SU-DHL-6 (cell line): ENCODE measurements around the gene MAP2K1.

Experiments
- H2AFZ ChIP-seq: fragments of 200-600 bp; sonication (generic); 2 replicates; pipeline ENCODE4 v1.6.1; 2014; ENCODE audit warnings: low read depth, mild to moderate bottlenecking, moderate library complexity, mixed read lengths, antibody characterized with exemption, low read length; ENCODE audit not compliant: severe bottlenecking
- H3F3A ChIP-seq: fragments of 200-600 bp; shearing (Covaris generic); 2 replicates; pipeline ENCODE4 v1.6.0; 2016; ENCODE audit warnings: antibody characterized with exemption, mild to moderate bottlenecking; ENCODE audit not compliant: insufficient read depth
- H3K27ac ChIP-seq: fragments of 200-600 bp; sonication (generic); 2 replicates; pipeline ENCODE4 v1.5.1; 2016; ENCODE audit warnings: low read depth, mild to moderate bottlenecking, low read length, moderate library complexity, mixed read lengths
- H3K27me3 ChIP-seq: fragments of 200-600 bp; sonication (generic), shearing (Covaris generic); 2 replicates; pipeline ENCODE4 v1.6.0; 2014; ENCODE audit warnings: mild to moderate bottlenecking, low read length
- H3K36me3 ChIP-seq: fragments of 200-600 bp; sonication (generic); 2 replicates; pipeline ENCODE4 v1.6.1; 2014; ENCODE audit warnings: mild to moderate bottlenecking, low read length, mixed read lengths
- H3K4me2 ChIP-seq: fragments of 300-600, 200-600 bp; shearing (Covaris generic), sonication (generic); 2 replicates; pipeline ENCODE4 v1.6.0; 2014; ENCODE audit warnings: low read length, low read depth, mild to moderate bottlenecking; ENCODE audit not compliant: poor library complexity, severe bottlenecking
- H3K4me3 ChIP-seq: fragments of 200-600 bp; sonication (generic); 2 replicates; pipeline ENCODE4 v1.5.1; 2014; ENCODE audit warnings: antibody characterized with exemption, low read length, mild to moderate bottlenecking, mixed read lengths; ENCODE audit not compliant: insufficient read depth, poor library complexity, severe bottlenecking
- H3K79me2 ChIP-seq: fragments of 200-600 bp; sonication (generic); 2 replicates; pipeline ENCODE4 v1.6.1; 2014; ENCODE audit warnings: mild to moderate bottlenecking, low read length, moderate library complexity; ENCODE audit not compliant: insufficient read depth
- H3K9ac ChIP-seq: fragments of 200-600 bp; sonication (generic); 2 replicates; pipeline ENCODE4 v1.7.0; 2014; ENCODE audit warnings: mild to moderate bottlenecking, low read length
- H3K9me2 ChIP-seq: fragments of 200-600 bp; sonication (generic); replicated peaks from 2 replicates; pipeline ENCODE4 v1.6.1; 2014; ENCODE audit warnings: low read length; ENCODE audit not compliant: insufficient read depth
- H3K9me3 ChIP-seq: fragments of 200-600 bp; sonication (generic); 2 replicates; pipeline ENCODE4 v1.6.1; 2014; ENCODE audit warnings: low read length, mixed read lengths; ENCODE audit not compliant: insufficient read depth
- H4K20me1 ChIP-seq: fragments of 200-600 bp; sonication (generic); 2 replicates; pipeline ENCODE4 v1.6.1; 2014; ENCODE audit warnings: low read depth, mild to moderate bottlenecking, antibody characterized with exemption, low read length, moderate library complexity, mixed read lengths
- EZH2phosphoT487 ChIP-seq: fragments of 200-600 bp; sonication (generic), shearing (Covaris generic); conservative IDR thresholded peaks from 2 replicates; pipeline ENCODE4 v1.6.1; 2018; ENCODE audit warnings: mild to moderate bottlenecking, antibody characterized with exemption, low read length, moderate library complexity, mixed read lengths
- TF ChIP-seq, protein P1 (sequence below): fragments of 200-600 bp; sonication (generic); IDR thresholded peaks from one replicate; pipeline ENCODE4 v1.5.1; 2017; ENCODE audit warnings: antibody characterized with exemption, mild to moderate bottlenecking, low read length, moderate library complexity; ENCODE audit not compliant: insufficient read depth, poor library complexity, severe bottlenecking

Gene MAP2K1

DNA sequence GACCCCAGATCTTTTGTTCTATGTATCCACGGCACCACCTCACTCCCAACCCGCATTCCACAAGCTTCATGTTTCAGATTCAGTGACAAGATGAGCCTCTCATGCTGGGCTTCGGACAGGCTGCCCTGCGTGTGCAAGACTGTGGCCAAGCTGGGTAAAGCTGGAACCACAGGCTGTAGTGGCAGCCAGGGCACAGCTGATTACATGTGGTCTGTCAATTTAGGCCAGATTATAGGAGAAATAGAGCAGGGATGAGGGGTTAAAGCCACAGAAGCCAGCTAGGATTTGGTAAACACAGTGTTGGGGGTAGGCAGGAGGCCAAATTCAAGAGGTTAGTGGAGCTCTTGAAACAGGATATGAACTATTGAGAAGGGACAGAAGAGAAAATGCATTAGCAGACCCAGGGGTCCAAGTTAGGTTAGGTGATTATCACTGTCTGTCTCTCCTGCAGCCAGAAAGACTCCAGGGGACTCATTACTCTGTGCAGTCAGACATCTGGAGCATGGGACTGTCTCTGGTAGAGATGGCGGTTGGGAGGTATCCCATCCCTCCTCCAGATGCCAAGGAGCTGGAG is 97.9 kb downstream of the MAP2K1 start:
- no peaks in the 10 kb centered on the region for H3F3A ChIP-seq
- no peaks in the 10 kb centered on the region for H3K9me2 ChIP-seq
- no peaks in the 10 kb centered on the region for H3K79me2 ChIP-seq
- H3K9me3 ChIP-seq: no peaks in the 10 kb centered on the region
- H3K27me3 ChIP-seq: no peaks in the 10 kb centered on the region
- H3K4me2 ChIP-seq: no peak overlapping the region
- H4K20me1 ChIP-seq: no peaks in the 10 kb centered on the region
- no peak overlapping the region for H3K9ac ChIP-seq
- 0 out of 2 replicates have a peak, but pooled peaks cover 2% of the 10 kb centered on the region for H3K36me3 ChIP-seq
- no peak overlapping the region for H2AFZ ChIP-seq
- TF ChIP-seq EZH2phosphoT487: no peak
- TF ChIP-seq, protein P1, sequence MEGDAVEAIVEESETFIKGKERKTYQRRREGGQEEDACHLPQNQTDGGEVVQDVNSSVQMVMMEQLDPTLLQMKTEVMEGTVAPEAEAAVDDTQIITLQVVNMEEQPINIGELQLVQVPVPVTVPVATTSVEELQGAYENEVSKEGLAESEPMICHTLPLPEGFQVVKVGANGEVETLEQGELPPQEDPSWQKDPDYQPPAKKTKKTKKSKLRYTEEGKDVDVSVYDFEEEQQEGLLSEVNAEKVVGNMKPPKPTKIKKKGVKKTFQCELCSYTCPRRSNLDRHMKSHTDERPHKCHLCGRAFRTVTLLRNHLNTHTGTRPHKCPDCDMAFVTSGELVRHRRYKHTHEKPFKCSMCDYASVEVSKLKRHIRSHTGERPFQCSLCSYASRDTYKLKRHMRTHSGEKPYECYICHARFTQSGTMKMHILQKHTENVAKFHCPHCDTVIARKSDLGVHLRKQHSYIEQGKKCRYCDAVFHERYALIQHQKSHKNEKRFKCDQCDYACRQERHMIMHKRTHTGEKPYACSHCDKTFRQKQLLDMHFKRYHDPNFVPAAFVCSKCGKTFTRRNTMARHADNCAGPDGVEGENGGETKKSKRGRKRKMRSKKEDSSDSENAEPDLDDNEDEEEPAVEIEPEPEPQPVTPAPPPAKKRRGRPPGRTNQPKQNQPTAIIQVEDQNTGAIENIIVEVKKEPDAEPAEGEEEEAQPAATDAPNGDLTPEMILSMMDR: no peak
- H3K4me3 ChIP-seq: no peak overlapping the region
- H3K27ac ChIP-seq: no peak overlapping the region

DNA sequence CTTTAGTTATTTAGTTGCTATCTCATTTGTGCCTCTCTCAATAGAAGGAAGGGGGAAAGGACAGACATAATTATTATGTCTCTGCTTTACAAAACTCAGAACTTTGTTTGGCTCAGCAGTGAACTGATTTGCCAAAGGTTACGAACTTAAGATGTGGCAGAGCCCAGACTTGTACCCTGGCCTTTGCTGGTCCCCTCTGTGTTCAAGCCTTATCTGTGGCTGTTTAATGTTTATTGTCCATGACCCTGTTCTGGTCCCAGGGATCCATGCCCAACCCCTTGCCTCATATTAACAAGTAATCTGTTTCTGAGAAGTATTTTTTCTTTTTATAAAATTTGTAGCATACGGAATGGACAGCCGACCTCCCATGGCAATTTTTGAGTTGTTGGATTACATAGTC is 100.2 kb downstream of the MAP2K1 start:
- TF ChIP-seq, protein P1: no peak
- TF ChIP-seq EZH2phosphoT487: no peak
- no peak overlapping the region for H3K27ac ChIP-seq
- peaks cover 3% of the 10 kb centered on the region; the same call in 1 of the 2 replicates for H3K36me3 ChIP-seq

DNA sequence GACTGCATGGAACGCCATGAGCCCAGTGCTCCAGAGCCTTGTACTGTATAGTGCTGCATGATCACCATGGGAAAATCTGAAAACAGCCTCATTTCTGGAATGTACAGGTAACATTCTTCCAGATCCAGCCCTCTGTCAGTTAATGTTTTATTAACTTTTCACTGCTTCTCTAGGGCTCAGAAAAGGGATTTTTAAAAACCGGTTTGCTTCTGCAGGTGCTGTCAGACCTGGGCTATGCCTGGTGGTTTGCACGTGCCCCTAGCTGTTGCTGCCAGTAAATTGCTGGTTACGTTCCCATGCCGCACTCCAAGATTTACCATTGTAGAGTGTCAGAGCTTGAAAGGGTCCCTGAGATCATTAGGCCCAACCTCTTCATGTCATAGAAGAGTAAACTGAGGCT is 101.8 kb downstream of the MAP2K1 start:
- H3K27ac ChIP-seq: no peak overlapping the region
- no peaks in the 10 kb centered on the region for H3K79me2 ChIP-seq
- peaks cover 15% of the 10 kb centered on the region; the same call in 1 of the 2 replicates for H3K36me3 ChIP-seq
- H3K4me2 ChIP-seq: no peak overlapping the region
- H3K9me2 ChIP-seq: no peaks in the 10 kb centered on the region
- peaks cover 23% of the 10 kb centered on the region for H3F3A ChIP-seq
- H2AFZ ChIP-seq: no peak overlapping the region
- no peak overlapping the region for H3K9ac ChIP-seq
- H3K9me3 ChIP-seq: no peaks in the 10 kb centered on the region
- no peaks in the 10 kb centered on the region for H3K27me3 ChIP-seq
- no peak for TF ChIP-seq EZH2phosphoT487
- TF ChIP-seq, protein P1: no peak
- H3K4me3 ChIP-seq: no peak overlapping the region
- H4K20me1 ChIP-seq: no peaks in the 10 kb centered on the region

More for the DNA sequence above, 100.2 kb downstream of the MAP2K1 start:
- Histone ChIP-seq H2AFZ (no peak overlapping the region), H3K9me2 (no peaks in the 10 kb centered on the region), H3K9me3 (no peaks in the 10 kb centered on the region), H4K20me1 (no peaks in the 10 kb centered on the region), H3K9ac (no peak overlapping the region), H3K27me3 (no peaks in the 10 kb centered on the region), H3K4me3 (no peak overlapping the region), H3F3A (peaks cover 14% of the 10 kb centered on the region), H3K4me2 (no peak overlapping the region), H3K79me2 (no peaks in the 10 kb centered on the region)
